GM12878 (cell line): ENCODE results near the gene CNN3. TPM values are rescaled to one million over a fixed set of nuclear protein-coding genes. Genes with fewer than 3 reads are reported as not detected.

Experiments used
- ATAC-seq: fragments of 200-7000 bp; cut with Tn5 transposase; 3 replicates; pipeline ENCODE4 v1.9.1; 2020; ENCODE audit warnings: mild to moderate bottlenecking, moderate library complexity
- BruUV-seq: library from RNA; stranded (reverse); fragments of 400-500 nt; replicated peaks from 2 replicates; lab custom pipeline; 2021; lab: Mats Ljungman, UMichigan
- CTCF ChIA-PET: fragments of 300-600 bp; sonication (Branson Sonifier 250); formaldehyde crosslinking; extraction: SDS; loops from one replicate; lab custom pipeline; 2021; ENCODE audit warnings: inconsistent platforms; lab: Yijun Ruan, JAX
- POLR2A ChIA-PET: fragments of 350-600 bp; formaldehyde crosslinking; extraction: SDS; loops from one replicate; lab custom pipeline; 2021; ENCODE audit warnings: inconsistent platforms; lab: Charles Lee
- RAD21 ChIA-PET: fragments of 300-600 bp; sonication (Branson Sonifier 250); formaldehyde crosslinking; loops from one replicate; lab custom pipeline; 2023; ENCODE audit warnings: antibody characterized with exemption; ENCODE audit not compliant: unreplicated experiment; lab: Charles Lee
- SMC1A ChIA-PET: fragments of 300-600 bp; sonication (Branson Sonifier 250); formaldehyde crosslinking; loops from one replicate; lab custom pipeline; 2023; ENCODE audit not compliant: unreplicated experiment, uncharacterized antibody; lab: Charles Lee
- DNase-seq: peaks from one replicate; pipeline ENCODE4 v3.0.0-alpha.2; 2011; ENCODE audit warnings: low read depth, low spot score
- FAIRE-seq: peaks from 3 replicates; lab custom pipeline; 2011; peaks lifted over from hg19 to GRCh38; lab: Jason Lieb, UNC
- H2AFZ ChIP-seq: 2 replicates; pipeline ENCODE4 v1.6.0; 2011; ENCODE audit warnings: low read depth, low read length, control low read depth; ENCODE audit not compliant: control insufficient read depth
- H3K27ac ChIP-seq: 2 replicates; pipeline ENCODE4 v1.5.1; 2011; ENCODE audit warnings: control low read depth; ENCODE audit not compliant: control insufficient read depth, insufficient read depth
- H3K27me3 ChIP-seq, 2 experiments: replicated peaks in 1 of 2; 2 replicates each; pipeline versions ENCODE4 v1.6.0 to v1.6.1; 2011; ENCODE audit warnings: low read length in 1 of 2; ENCODE audit not compliant: control insufficient read depth in 2 of 2, insufficient read depth in 2 of 2
- H3K36me3 ChIP-seq, 2 experiments: 2 replicates each; pipeline ENCODE4 v1.5.1; 2011; ENCODE audit warnings: low read length in 1 of 2; ENCODE audit not compliant: control insufficient read depth in 2 of 2, insufficient read depth in 2 of 2
- H3K4me1 ChIP-seq: 2 replicates; pipeline ENCODE4 v1.6.1; 2011; ENCODE audit warnings: mild to moderate bottlenecking, low read length, moderate library complexity, mixed read lengths; ENCODE audit not compliant: control insufficient read depth, insufficient read depth
- H3K4me2 ChIP-seq: 2 replicates; pipeline ENCODE4 v1.6.0; 2011; ENCODE audit warnings: control low read depth; ENCODE audit not compliant: control insufficient read depth, insufficient read depth
- H3K4me3 ChIP-seq: fragments of 200-600 bp; sonication (generic); 2 replicates; pipeline ENCODE4 v1.5.1; 2016
- H3K79me2 ChIP-seq: 2 replicates; pipeline ENCODE4 v1.6.0; 2011; ENCODE audit warnings: low read length; ENCODE audit not compliant: control insufficient read depth, insufficient read depth
- H3K9ac ChIP-seq: 2 replicates; pipeline ENCODE4 v1.8.0; 2011; ENCODE audit warnings: low read length, control low read depth, mixed read lengths; ENCODE audit not compliant: control insufficient read depth, insufficient read depth
- H3K9me3 ChIP-seq: replicated peaks from 3 replicates; pipeline ENCODE4 v1.5.1; 2011; ENCODE audit warnings: mild to moderate bottlenecking, low read length; ENCODE audit not compliant: control insufficient read depth, insufficient read depth
- H4K20me1 ChIP-seq: 2 replicates; pipeline ENCODE4 v1.6.0; 2011; ENCODE audit not compliant: control insufficient read depth, insufficient read depth
- BHLHE40 ChIP-seq, 2 experiments: fragments of 450-650 bp in 1 of 2; IDR thresholded peaks; 2 replicates each; pipeline ENCODE4 v1.6.1; 2011 to 2017; ENCODE audit warnings: low read depth in 2 of 2, borderline replicate concordance in 1 of 2, improper control_type of control experiment in 1 of 2, low read length in 1 of 2, mild to moderate bottlenecking in 1 of 2
- EP300 ChIP-seq, 2 experiments: fragments of 150-350 bp in 1 of 2; IDR thresholded peaks; 2 replicates each; pipeline ENCODE4 v1.6.1; 2011 to 2012; ENCODE audit warnings: low read depth in 2 of 2, low read length in 2 of 2, borderline replicate concordance in 1 of 2, improper control_type of control experiment in 1 of 2, inconsistent platforms in 1 of 2; ENCODE audit not compliant: control insufficient read depth in 1 of 2
- IRF5 ChIP-seq: fragments of 450-650 bp; IDR thresholded peaks from 2 replicates; pipeline ENCODE4 v1.6.1; 2017; ENCODE audit warnings: borderline replicate concordance
- NFYA ChIP-seq: IDR thresholded peaks from 2 replicates; pipeline ENCODE4 v1.6.1; 2011; ENCODE audit warnings: low read depth, mild to moderate bottlenecking, low read length, improper control_type of control experiment, borderline replicate concordance
- TCF3 ChIP-seq: IDR thresholded peaks from 2 replicates; pipeline ENCODE4 v1.6.1; 2012; ENCODE audit warnings: low read depth, mild to moderate bottlenecking, low read length, borderline replicate concordance; ENCODE audit not compliant: insufficient read depth
- YY1 ChIP-seq: IDR thresholded peaks from 2 replicates; pipeline ENCODE4 v1.6.1; 2011; ENCODE audit warnings: low read depth, mild to moderate bottlenecking, low read length
- WGBS: methylation state at CpG from one replicate; pipeline ENCODE4 v1.1.6; 2016; ENCODE audit warnings: low lambda C conversion rate; ENCODE audit not compliant: insufficient replicate concordance, insufficient coverage; ENCODE audit errors: missing lambda C conversion rate; 5-methylcytosine and 5-hydroxymethylcytosine counted together
- in situ Hi-C: fragments of 300-500 bp; cut with MboI; formaldehyde crosslinking; loops from 9 replicates; pipeline ENCODE4 v1.14.3; 2018; ENCODE audit warnings: mixed read lengths
- intact Hi-C: fragments of 100-400 bp; cut with micrococcal nuclease; formaldehyde crosslinking; loops from one replicate; pipeline ENCODE4 v1.14.2; 2022; ENCODE audit not compliant: unreplicated experiment
- polyA plus RNA-seq, 11 experiments: library from polyadenylated mRNA; depleted of rRNA in 4 of 11; unstranded in 6 of 11; stranded (reverse) in 5 of 11; fragments of >200 nt; fragmentation: Nextera tagmentation in 4 of 11; fragmentation: Illumina TruSeq in 1 of 11; extraction: Ambion mirVana in 4 of 11; extraction: Trizol in 1 of 11; gene quantifications; 1 replicate in 1 of 11; 2 replicates in 10 of 11; pipeline versions ENCODE4 v1.2.1 to v1.2.3, GENCODE V29; 2011 to 2016; ENCODE audit warnings: inconsistent platforms in 2 of 11, missing spikeins in 2 of 11, low read depth in 1 of 11
- total RNA-seq, 4 experiments: library from RNA; depleted of rRNA in 3 of 4; stranded (reverse); fragments of >200 nt in 3 of 4; fragmentation: Illumina TruSeq in 1 of 4; extraction: Trizol in 1 of 4; gene quantifications; 2 replicates each; pipeline versions ENCODE4 v1.2.1 to v1.2.3, GENCODE V29; 2013 to 2021

The CNN3 gene
- total and polyA plus RNA-seq, 10 of the 15 experiments (the other 5 are each of a cell fraction or from before 2014, with no cell fraction given), result 0.20 to 48.4 (median 34.3) TPM

GRCh38 chr1:94928293-94928939, 1.5 kb upstream of the CNN3 start (continued):
- TF ChIP-seq IRF5, result no peak
- TF ChIP-seq BHLHE40 (IDR thresholded peaks at IDR 0.05; ENCODE audit: borderline replicate concordance in 1 of 2, low read depth in 2 of 2, low read length in 1 of 2), result no peak

GRCh38 chr1:94927405-94928175, 680 bp upstream of the CNN3 start:
- WGBS, result 51% methylated on average over 19 of the region's 40 CpGs
- ChIA-PET CTCF (interaction anchor here (1.6 kb wide), 1 partner anchor 73 kb away, joined by 5 read pairs; no protein-coding TSS in a partner anchor), SMC1A (interaction anchor here (1.1 kb wide), 1 partner anchor 74 kb away, joined by 3 read pairs; no protein-coding TSS in a partner anchor), POLR2A (no interaction called here), RAD21 (no interaction called here)
- peaks cover 3 to 7% of the 10 kb centered on the region in 2 experiments; a peak in 3 of 4 replicates for H3K27me3 ChIP-seq
- BruUV-seq, result no TSS peak
- FAIRE-seq (no peak), ATAC-seq (no peak), DNase-seq (no peak)
- H4K20me1 ChIP-seq, result no peaks in the 10 kb centered on the region
- in situ Hi-C loops (no loop called here), intact Hi-C loops (no loop called here)
- TF ChIP-seq EP300 (IDR thresholded peaks at IDR 0.05; ENCODE audit: borderline replicate concordance in 1 of 2, control insufficient read depth in 1 of 2, low read depth in 2 of 2, low read length in 2 of 2) (no peak), NFYA (no peak), YY1 (0 out of 2 replicates have a peak, but pooled peaks have one; percentile 2), TCF3 (0 out of 2 replicates have a peak, but pooled peaks have one; percentile 4)
- H3K4me2 ChIP-seq, result peak overlapping the region; percentile 40
- H3K4me3 ChIP-seq, result peak overlapping the region; percentile 38; the same call in 1 of the 2 replicates
- H3K36me3 ChIP-seq, result no peaks in the 10 kb centered on the region
- peak overlapping the region; percentile 52 for H2AFZ ChIP-seq
- no peaks in the 10 kb centered on the region for H3K4me1 ChIP-seq
- H3K79me2 ChIP-seq, result peaks cover 2% of the 10 kb centered on the region; the same call in 1 of the 2 replicates
- peak overlapping the region; percentile 53; the same call in 1 of the 2 replicates for H3K9ac ChIP-seq
- peak overlapping the region; percentile 37; the same call in 1 of the 2 replicates for H3K27ac ChIP-seq
- no peaks in the 10 kb centered on the region for H3K9me3 ChIP-seq
